ENCODE data around the gene THSD4. TPM values are rescaled to one million over a fixed set of nuclear protein-coding genes. Genes with fewer than 3 reads are reported as not detected.

The THSD4 gene
- total RNA-seq, 4 donors from 2014 or later, result 2.7 to 49.2 (median 15.8) TPM

DNA sequence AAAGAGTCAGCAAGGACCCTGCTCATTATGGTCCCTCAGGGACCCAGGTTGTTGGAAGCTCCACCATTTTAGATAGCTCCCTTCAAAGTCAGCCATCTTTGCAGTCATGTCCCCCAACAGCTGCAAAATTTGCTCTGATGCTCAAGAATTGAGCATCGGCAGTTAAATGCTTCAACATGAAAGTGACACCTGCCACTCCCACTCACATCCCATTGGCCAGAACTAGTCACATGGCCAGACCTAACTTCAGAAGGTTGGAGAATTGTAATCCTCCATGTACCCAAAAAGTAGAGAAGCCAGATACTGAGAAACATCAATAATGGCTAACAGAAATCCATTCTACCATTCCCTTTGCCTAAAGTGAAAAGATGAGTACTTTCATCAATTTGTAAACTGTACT, 523.6 kb downstream of the THSD4 start:
- no peak for TF ChIP-seq CTCF (IDR thresholded peaks at IDR 0.05)
- ATAC-seq (ENCODE audit: low FRiP score) (no peak), DNase-seq (ENCODE audit: low spot score) (no peak)

GRCh38 chr15:71639471-71639870, 524.2 kb downstream of the THSD4 start:
- no peak for ATAC-seq (ENCODE audit: low FRiP score)
- TF ChIP-seq CTCF (IDR thresholded peaks at IDR 0.05), result no peak
- no peak for DNase-seq (ENCODE audit: low spot score)

DNA sequence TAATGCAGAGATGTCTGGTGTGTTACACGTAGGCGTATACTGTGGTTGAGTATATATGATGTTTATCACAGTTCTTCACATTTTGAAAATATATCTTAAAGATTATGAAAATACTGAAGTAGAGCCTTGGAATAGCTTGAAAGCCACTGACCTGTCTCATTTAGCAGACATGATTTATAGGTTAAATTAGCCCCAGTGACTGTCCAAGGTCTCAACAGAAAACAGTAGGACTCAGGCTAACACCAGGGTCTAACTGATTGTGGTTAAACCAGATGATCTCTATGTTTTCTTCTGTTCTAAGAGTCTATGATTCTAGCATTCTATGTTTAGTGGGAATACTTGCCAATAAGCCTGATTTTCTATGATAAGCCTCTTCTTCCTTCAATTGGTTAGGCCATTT, 528.6 kb downstream of the THSD4 start:
- TF ChIP-seq CTCF (IDR thresholded peaks at IDR 0.05), result no peak
- no peak for DNase-seq (ENCODE audit: low spot score)
- ATAC-seq (ENCODE audit: low FRiP score), result no peak

DNA sequence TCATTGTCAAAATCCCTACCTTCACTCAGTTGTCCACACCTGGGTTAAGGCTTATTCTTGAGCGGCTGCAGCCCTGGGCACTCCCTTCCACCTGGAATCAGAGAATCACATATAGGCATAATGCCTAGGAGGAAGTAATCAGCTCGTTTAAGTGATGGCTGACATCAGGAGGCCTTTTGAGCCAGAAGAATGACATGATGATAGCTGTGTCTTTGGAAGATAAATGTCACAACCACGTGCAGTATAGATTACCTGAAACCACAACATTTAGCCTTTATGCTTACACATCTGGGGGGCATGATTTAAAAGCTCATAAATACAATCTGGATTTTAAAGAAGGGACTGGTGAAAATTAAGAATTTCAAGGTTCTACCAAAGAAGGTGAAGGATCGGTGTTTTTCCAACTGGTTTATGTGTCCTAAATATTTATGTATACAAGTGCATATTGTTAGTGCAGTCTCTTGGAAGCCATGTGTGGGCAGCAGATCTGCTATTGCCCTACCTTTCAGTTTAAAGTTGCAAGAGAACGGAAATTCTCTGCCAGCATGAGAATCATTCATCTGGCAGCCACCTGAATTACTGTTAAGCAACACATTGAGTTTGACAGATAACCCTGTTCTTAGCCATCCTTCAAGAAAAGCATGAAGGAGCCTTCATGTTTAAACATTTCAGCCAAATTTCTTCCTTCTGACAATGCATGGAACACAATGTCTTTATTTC, 531.7 kb downstream of the THSD4 start:
- ATAC-seq (ENCODE audit: low FRiP score), result peak; percentile 70
- no peak for TF ChIP-seq CTCF (IDR thresholded peaks at IDR 0.05)

GRCh38 chr15:71647487-71647808, 532.2 kb downstream of the THSD4 start:
- no peak for TF ChIP-seq CTCF (IDR thresholded peaks at IDR 0.05)
- no peak for DNase-seq (ENCODE audit: low spot score)
- ATAC-seq (ENCODE audit: low FRiP score), result peak; percentile 63

More for the DNA sequence above, 531.7 kb downstream of the THSD4 start:
- no peak for DNase-seq (ENCODE audit: low spot score)

DNA sequence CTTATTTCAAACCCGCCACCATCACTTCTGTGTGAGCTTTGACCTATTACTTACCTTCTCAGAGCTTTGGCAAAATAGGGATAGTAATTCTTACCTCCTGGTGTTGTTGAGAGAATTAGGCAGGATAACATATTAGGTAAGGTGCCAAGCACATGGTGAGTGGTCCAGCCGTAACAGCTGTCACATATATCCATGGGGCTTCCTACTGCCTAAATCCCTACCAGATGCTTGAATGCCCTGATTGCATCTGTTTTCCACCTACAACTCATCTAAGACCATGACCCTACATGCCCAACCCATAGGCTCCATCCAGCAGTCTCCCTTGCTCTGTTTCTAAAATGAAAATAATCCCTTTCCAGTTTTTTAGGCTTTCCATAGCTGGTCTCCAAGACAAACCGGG, 532.8 kb downstream of the THSD4 start:
- ATAC-seq (ENCODE audit: low FRiP score), result no peak
- TF ChIP-seq CTCF (IDR thresholded peaks at IDR 0.05), result no peak

GRCh38 chr15:71649894-71650293, 534.6 kb downstream of the THSD4 start:
- ATAC-seq (ENCODE audit: low FRiP score) (no peak), DNase-seq (ENCODE audit: low spot score) (no peak)
- TF ChIP-seq CTCF (IDR thresholded peaks at IDR 0.05), result no peak

More for the DNA sequence above, 532.8 kb downstream of the THSD4 start:
- DNase-seq (ENCODE audit: low spot score), result no peak
